ENCODE measurements around the gene MPPED1. TPM values are rescaled to one million over a fixed set of nuclear protein-coding genes. Genes with fewer than 3 reads are reported as not detected.

The MPPED1 gene
- total RNA-seq, 1 donor from 2014 or later, result not detected

DNA sequence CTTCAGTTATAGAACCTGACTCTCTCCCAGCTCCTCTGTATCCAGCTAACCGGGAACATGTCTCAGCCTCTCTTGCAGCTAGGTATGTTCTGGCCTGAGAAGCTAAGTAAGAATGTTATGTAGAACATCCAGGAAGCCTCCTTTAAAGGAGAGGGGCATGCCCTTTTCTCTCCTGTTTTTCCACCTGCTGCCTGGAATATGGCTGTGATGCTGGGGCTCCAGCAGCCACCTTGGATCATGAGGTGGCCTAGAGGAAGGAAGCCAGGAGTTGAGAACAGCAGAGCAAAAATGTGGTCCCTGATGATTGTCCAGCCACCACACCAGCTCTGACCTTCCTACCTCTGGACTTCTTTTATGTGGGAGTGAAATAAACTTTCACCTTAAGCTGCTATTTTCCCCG is 117.6 kb downstream of the MPPED1 start:
- Mint-ChIP-seq H3K9me3 (no peaks in the 10 kb centered on the region), H3K4me1 (no peaks in the 10 kb centered on the region), H3K27ac (no peak overlapping the region), H3K27me3 (peaks cover 9% of the 10 kb centered on the region), H3K4me3 (no peak overlapping the region), H3K36me3 (ENCODE audit: low read depth) (no peaks in the 10 kb centered on the region)
- no peak for DNase-seq
- intact Hi-C loops (cut with micrococcal nuclease), result no loop called here

- H3K36me3 Mint-ChIP-seq (ENCODE audit: low read depth), result no peaks in the 10 kb centered on the region
- no peaks in the 10 kb centered on the region for H3K4me1 Mint-ChIP-seq
- intact Hi-C loops (cut with micrococcal nuclease), result no loop called here
- H3K4me3 Mint-ChIP-seq, result no peak overlapping the region
- no peak overlapping the region for H3K27ac Mint-ChIP-seq
- peaks cover 7% of the 10 kb centered on the region for H3K27me3 Mint-ChIP-seq
- no peak for DNase-seq
- H3K9me3 Mint-ChIP-seq, result no peaks in the 10 kb centered on the region
Measured at GRCh38 chr22:43529934-43530333, 118.1 kb downstream of the MPPED1 start.

- Mint-ChIP-seq H3K27ac (no peak overlapping the region), H3K9me3 (no peaks in the 10 kb centered on the region)
- intact Hi-C loops (cut with micrococcal nuclease), result no loop called here
Measured at GRCh38 chr22:43530349-43531201, 118.8 kb downstream of the MPPED1 start.

GRCh38 chr22:43531651-43532050 is 119.8 kb downstream of the MPPED1 start:
- Mint-ChIP-seq H3K27ac (no peak overlapping the region), H3K4me1 (no peaks in the 10 kb centered on the region), H3K4me3 (no peak overlapping the region), H3K27me3 (no peaks in the 10 kb centered on the region), H3K36me3 (ENCODE audit: low read depth) (no peaks in the 10 kb centered on the region), H3K9me3 (no peaks in the 10 kb centered on the region)
- DNase-seq, result no peak
- intact Hi-C loops (cut with micrococcal nuclease), result no loop called here

More at GRCh38 chr22:43530349-43531201, 118.8 kb downstream of the MPPED1 start:
- Mint-ChIP-seq H3K27me3 (peaks cover 2% of the 10 kb centered on the region), H3K36me3 (ENCODE audit: low read depth) (no peaks in the 10 kb centered on the region), H3K4me1 (no peaks in the 10 kb centered on the region), H3K4me3 (no peak overlapping the region)
- no peak for DNase-seq

- H3K4me1 Mint-ChIP-seq, result no peaks in the 10 kb centered on the region
- H3K36me3 Mint-ChIP-seq (ENCODE audit: low read depth), result no peaks in the 10 kb centered on the region
- DNase-seq, result no peak
- H3K9me3 Mint-ChIP-seq, result no peaks in the 10 kb centered on the region
- no peak overlapping the region for H3K4me3 Mint-ChIP-seq
- intact Hi-C loops (cut with micrococcal nuclease), result no loop called here
- H3K27me3 Mint-ChIP-seq, result no peaks in the 10 kb centered on the region
- H3K27ac Mint-ChIP-seq, result no peak overlapping the region
Measured at GRCh38 chr22:43532301-43533155, 120.7 kb downstream of the MPPED1 start.

DNA sequence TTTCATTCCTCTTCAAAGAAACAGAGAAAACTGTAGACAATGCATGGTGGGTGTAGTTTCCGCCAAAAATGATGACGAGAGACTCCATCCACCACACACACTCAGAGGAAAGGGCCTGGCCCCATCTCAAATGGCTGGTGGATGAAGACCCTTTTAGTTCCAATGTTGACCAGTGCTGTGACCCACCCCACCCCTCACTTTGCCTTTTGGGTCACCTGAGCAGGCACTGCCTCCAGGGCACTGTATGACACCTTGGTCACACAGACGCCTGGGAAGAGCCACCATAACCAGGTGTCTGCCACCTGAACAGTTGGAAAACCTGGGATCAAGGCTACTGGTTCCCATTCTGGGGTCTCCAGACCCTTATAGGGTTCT is 121.3 kb downstream of the MPPED1 start:
- H3K36me3 Mint-ChIP-seq (ENCODE audit: low read depth), result no peaks in the 10 kb centered on the region
- no peak for DNase-seq
- H3K4me1 Mint-ChIP-seq, result no peaks in the 10 kb centered on the region
- intact Hi-C loops (cut with micrococcal nuclease), result no loop called here
- H3K9me3 Mint-ChIP-seq, result no peaks in the 10 kb centered on the region
- no peaks in the 10 kb centered on the region for H3K27me3 Mint-ChIP-seq
- H3K4me3 Mint-ChIP-seq, result no peak overlapping the region
- no peak overlapping the region for H3K27ac Mint-ChIP-seq

- H3K27me3 Mint-ChIP-seq, result no peaks in the 10 kb centered on the region
- no peaks in the 10 kb centered on the region for H3K36me3 Mint-ChIP-seq (ENCODE audit: low read depth)
- H3K27ac Mint-ChIP-seq, result no peak overlapping the region
- H3K9me3 Mint-ChIP-seq, result no peaks in the 10 kb centered on the region
- H3K4me1 Mint-ChIP-seq, result no peaks in the 10 kb centered on the region
- H3K4me3 Mint-ChIP-seq, result no peak overlapping the region
- intact Hi-C loops (cut with micrococcal nuclease), result no loop called here
- DNase-seq, result no peak
Measured at GRCh38 chr22:43533656-43534428, 122.0 kb downstream of the MPPED1 start.

DNA sequence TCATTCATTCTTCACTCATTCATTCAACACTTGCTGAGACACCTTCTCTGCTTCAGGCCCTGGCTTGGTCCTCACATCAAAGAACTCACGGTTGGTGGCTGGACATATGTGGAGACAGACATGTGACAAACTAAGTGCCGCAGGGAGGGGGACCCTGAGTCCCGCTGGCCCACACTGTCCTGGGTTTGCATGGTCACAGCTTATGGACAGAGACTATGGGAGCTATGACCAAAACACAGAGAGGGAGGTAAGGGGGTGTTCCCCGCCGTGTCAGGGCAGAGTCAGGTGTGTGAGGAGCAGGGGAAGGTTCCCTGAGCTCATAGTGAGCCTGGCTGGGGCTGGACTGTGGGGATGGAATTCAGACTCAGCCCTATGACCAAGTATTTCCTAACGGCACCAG is 123.1 kb downstream of the MPPED1 start:
- Mint-ChIP-seq H3K27ac (no peak overlapping the region), H3K4me1 (no peaks in the 10 kb centered on the region), H3K4me3 (no peak overlapping the region), H3K27me3 (no peaks in the 10 kb centered on the region), H3K36me3 (ENCODE audit: low read depth) (no peaks in the 10 kb centered on the region), H3K9me3 (no peaks in the 10 kb centered on the region)
- intact Hi-C loops (cut with micrococcal nuclease), result no loop called here
- no peak for DNase-seq

- intact Hi-C loops (cut with micrococcal nuclease), result no loop called here
- H3K9me3 Mint-ChIP-seq, result no peaks in the 10 kb centered on the region
- H3K27ac Mint-ChIP-seq, result no peak overlapping the region
- no peaks in the 10 kb centered on the region for H3K27me3 Mint-ChIP-seq
- DNase-seq, result no peak
- no peak overlapping the region for H3K4me3 Mint-ChIP-seq
- H3K36me3 Mint-ChIP-seq (ENCODE audit: low read depth), result no peaks in the 10 kb centered on the region
- no peaks in the 10 kb centered on the region for H3K4me1 Mint-ChIP-seq
Measured at GRCh38 chr22:43535336-43535735, 123.5 kb downstream of the MPPED1 start.

DNA sequence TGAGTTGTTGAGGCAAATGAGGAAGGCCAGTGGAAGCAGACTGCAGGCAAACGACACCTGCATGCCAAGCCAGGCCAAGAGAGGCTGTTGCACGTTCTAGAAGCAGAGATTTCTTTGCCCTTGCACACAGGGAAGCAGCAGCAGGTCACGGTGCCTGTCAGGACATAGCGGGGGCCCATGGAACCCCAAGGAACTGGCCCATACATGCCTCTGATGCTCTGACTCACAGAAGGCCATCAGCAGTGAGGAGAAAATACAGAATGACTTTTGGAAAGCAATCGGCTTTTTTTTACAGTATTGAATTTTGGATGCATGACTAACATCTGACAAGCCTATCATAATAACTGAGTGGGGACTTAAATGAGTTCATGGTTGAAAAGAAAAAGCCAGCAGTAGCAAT is 123.9 kb downstream of the MPPED1 start:
- Mint-ChIP-seq H3K4me3 (no peak overlapping the region), H3K36me3 (ENCODE audit: low read depth) (no peaks in the 10 kb centered on the region), H3K4me1 (no peaks in the 10 kb centered on the region), H3K27ac (no peak overlapping the region), H3K9me3 (no peaks in the 10 kb centered on the region), H3K27me3 (no peaks in the 10 kb centered on the region)
- intact Hi-C loops (cut with micrococcal nuclease), result no loop called here
- no peak for DNase-seq

DNA sequence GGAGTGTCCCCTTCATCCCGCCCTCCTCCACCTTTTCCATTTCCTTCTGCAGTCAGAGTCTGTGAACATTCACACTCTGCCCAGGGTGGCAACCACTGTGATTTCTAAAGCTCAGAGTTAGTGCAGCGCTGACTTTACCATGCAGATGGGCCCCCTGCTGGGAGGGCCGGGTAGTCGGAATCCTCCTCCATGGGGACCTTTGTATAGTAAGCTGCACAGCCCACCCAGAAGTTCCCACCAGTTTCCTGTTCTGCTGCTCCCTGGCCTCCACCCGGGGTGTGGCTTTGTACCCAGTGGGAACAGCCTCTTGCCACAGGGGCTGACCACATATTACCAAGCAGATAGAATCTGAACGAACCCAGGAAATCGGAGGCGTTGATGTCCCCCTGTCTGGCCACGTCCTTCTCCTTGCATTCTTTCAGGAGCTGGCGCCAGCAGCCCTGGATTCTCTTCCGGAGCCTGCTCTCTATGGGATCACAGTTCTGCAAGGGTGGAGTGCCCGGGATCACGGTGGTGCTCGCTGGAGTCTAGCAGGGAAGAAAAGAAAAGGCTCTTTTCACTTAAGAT is 125.3 kb downstream of the MPPED1 start:
- Mint-ChIP-seq H3K27ac (no peak overlapping the region), H3K27me3 (no peaks in the 10 kb centered on the region), H3K4me3 (no peak overlapping the region), H3K4me1 (no peaks in the 10 kb centered on the region), H3K9me3 (no peaks in the 10 kb centered on the region), H3K36me3 (ENCODE audit: low read depth) (no peaks in the 10 kb centered on the region)
- no peak for DNase-seq
- intact Hi-C loops (cut with micrococcal nuclease), result no loop called here

DNA sequence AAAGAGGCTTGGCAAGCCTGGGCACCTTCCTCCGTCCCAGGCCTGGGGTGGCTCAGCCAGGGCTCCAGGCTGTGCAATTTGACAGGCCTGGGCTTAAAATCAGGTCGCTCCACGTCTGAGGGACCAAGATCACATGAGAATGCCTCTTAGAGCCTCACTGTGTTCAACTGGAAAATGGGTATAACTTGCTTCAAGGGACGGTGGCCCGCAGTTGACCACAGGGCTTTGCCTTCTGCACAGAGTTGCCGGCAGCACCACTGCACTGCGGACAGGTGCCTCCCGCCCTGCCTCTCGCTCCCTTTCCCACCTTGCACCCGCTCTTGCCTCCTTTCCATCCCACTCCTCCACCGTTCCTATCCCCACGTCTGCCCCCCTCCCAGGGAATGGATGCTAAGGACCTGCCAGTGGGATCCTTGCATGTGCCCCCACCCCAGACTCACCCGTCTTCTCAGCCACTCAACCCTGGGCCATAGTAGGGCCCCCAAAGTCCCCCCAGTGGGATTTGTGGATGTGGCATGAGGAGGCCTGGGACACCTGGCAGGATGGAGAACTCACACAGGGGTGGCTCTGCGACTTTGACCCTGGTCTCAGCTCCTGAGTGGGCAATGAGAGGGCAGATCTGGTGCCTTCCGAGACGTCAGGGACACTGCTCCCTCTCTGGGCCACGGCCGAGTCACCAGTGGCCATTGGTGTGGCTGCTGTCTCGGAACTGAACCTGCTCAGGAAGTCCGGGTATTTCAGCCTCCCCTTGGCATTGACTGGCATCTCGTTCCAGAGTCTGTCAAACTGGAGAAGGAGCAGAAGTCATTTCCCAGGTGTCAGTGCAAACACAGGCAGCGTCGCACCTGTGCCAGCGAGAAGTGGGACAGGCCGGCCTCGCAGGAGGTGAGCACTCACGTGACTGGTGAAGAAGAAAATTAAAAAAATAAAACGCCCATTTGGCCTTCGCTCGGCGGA is 128.0 kb downstream of the MPPED1 start:
- no peaks in the 10 kb centered on the region for H3K36me3 Mint-ChIP-seq (ENCODE audit: low read depth)
- no peak overlapping the region for H3K4me3 Mint-ChIP-seq
- no peaks in the 10 kb centered on the region for H3K9me3 Mint-ChIP-seq
- intact Hi-C loops (cut with micrococcal nuclease), result no loop called here
- H3K4me1 Mint-ChIP-seq, result no peaks in the 10 kb centered on the region
- no peak overlapping the region for H3K27ac Mint-ChIP-seq
- no peak for DNase-seq
- H3K27me3 Mint-ChIP-seq, result no peaks in the 10 kb centered on the region

DNA sequence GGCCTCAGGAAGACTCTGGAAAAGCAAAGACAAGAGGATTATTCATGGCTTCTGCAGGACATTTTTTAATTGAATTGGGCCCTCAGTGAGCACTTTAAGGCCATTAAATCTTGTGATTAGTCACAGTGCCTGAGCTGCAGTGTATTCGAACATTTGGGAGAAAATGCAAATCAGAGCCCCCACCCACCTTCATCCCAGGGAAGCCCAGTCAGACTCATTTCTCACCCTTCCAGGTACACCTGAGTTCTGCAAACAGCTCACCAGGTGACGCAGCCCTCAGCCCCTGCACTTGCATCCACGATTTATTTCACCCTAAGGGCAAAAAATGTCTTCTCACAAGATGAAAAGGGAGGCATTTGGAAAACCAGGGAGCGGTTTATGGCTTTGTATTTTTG is 128.7 kb downstream of the MPPED1 start:
- intact Hi-C loops (cut with micrococcal nuclease), result no loop called here
- Mint-ChIP-seq H3K27ac (no peak overlapping the region), H3K27me3 (no peaks in the 10 kb centered on the region), H3K4me3 (no peak overlapping the region), H3K36me3 (ENCODE audit: low read depth) (no peaks in the 10 kb centered on the region), H3K9me3 (no peaks in the 10 kb centered on the region), H3K4me1 (no peaks in the 10 kb centered on the region)
- DNase-seq, result no peak

Measured in activated CD4-positive, alpha-beta T cell treated with anti-CD3 and anti-CD28 coated beads, Interleukin-2, amount 10 ng/mL, durations not matched to agents 24 days and 14 days (primary cell).